ENCODE data around the gene PC.
A peak's percentile ranks its signal among the peaks of the same experiment; 100 is the strongest.
"Not testable (repeated sequence)": the region's sequence is repeated elsewhere in the genome, so short reads cannot be mapped to it uniquely, and the experiment has no call there.

Gene PC

DNA sequence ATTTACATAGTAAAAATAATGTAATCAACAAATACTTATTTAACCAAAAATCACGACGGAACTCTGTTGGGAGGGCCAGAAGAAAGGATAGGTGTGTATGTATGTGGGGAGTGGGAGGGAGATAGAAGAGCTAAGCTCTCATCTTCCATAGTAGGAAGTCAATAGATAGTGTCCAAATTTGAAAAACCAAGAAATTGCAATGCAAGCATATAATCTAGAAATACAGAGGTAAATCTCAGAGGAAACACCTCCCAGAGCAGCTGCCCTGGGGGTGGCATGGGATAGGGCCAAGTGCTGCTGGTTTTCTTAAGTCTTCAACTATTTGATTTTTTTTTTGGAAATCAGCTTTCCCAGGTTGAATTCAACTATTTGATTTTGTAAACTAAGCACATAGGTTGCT, 33.9 kb upstream of the PC start:
- Histone ChIP-seq H3K4me1 (ENCODE audit: insufficient read depth, low read length) (peaks cover 9% of the 10 kb centered on the region; the same call in 1 of the 2 replicates), H3K9me3 (ENCODE audit: insufficient read depth, low read depth, low read length) (no peaks in the 10 kb centered on the region), H3K4me3 (ENCODE audit: low read length) (no peak overlapping the region), H3K27me3 (ENCODE audit: insufficient read depth, low read length) (no peaks in the 10 kb centered on the region), H3K9ac (ENCODE audit: low read depth, low read length) (no peak overlapping the region), H3K36me3 (ENCODE audit: insufficient read depth, low read depth, low read length) (no peaks in the 10 kb centered on the region), H3K27ac (ENCODE audit: low read length) (no peak overlapping the region)

DNA sequence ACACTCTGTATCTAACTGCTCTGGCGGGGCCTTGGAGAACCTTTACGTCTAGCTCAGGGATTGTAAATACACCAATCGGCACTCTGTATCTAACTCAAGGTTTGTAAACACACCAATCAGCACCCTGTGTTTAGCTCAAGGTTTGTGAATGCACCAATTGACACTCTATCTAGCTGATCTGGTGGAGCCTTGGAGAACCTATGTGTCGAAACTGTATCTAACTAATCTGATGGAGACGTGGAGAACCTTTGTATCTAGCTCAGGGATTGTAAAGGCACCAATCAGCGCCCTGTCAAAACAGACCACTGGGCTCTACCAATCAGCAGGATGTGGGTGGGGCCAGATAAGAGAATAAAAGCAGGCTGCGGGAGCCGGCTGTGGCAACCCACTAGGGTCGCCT, 31.2 kb upstream of the PC start:
- H3K27ac ChIP-seq (ENCODE audit: low read length); H3K9me3 ChIP-seq (ENCODE audit: insufficient read depth, low read depth, low read length); H3K9ac ChIP-seq (ENCODE audit: low read depth, low read length); H3K36me3 ChIP-seq (ENCODE audit: insufficient read depth, low read depth, low read length); H3K4me3 ChIP-seq (ENCODE audit: low read length); H3K27me3 ChIP-seq (ENCODE audit: insufficient read depth, low read length): not testable (repeated sequence)
- H3K4me1 ChIP-seq (ENCODE audit: insufficient read depth, low read length), result peaks cover 10% of the 10 kb centered on the region; the same call in 1 of the 2 replicates

GRCh38 chr11:66988741-66989140, 30.6 kb upstream of the PC start:
- H3K27ac ChIP-seq (ENCODE audit: low read length); H3K36me3 ChIP-seq (ENCODE audit: insufficient read depth, low read depth, low read length); H3K9me3 ChIP-seq (ENCODE audit: insufficient read depth, low read depth, low read length); H3K4me3 ChIP-seq (ENCODE audit: low read length); H3K9ac ChIP-seq (ENCODE audit: low read depth, low read length); H3K27me3 ChIP-seq (ENCODE audit: insufficient read depth, low read length): not testable (repeated sequence)
- H3K4me1 ChIP-seq (ENCODE audit: insufficient read depth, low read length), result peaks cover 10% of the 10 kb centered on the region; the same call in 1 of the 2 replicates

GRCh38 chr11:66987924-66988637, 29.9 kb upstream of the PC start:
- no peaks in the 10 kb centered on the region for H3K27me3 ChIP-seq (ENCODE audit: insufficient read depth, low read length)
- H3K36me3 ChIP-seq (ENCODE audit: insufficient read depth, low read depth, low read length), result no peaks in the 10 kb centered on the region
- H3K9me3 ChIP-seq (ENCODE audit: insufficient read depth, low read depth, low read length), result no peaks in the 10 kb centered on the region
- H3K27ac ChIP-seq (ENCODE audit: low read length), result no peak overlapping the region
- H3K4me3 ChIP-seq (ENCODE audit: low read length), result no peak overlapping the region
- peaks cover 10% of the 10 kb centered on the region; the same call in 1 of the 2 replicates for H3K4me1 ChIP-seq (ENCODE audit: insufficient read depth, low read length)
- H3K9ac ChIP-seq (ENCODE audit: low read depth, low read length), result peak overlapping the region; percentile 25; the same call in 1 of the 2 replicates

DNA sequence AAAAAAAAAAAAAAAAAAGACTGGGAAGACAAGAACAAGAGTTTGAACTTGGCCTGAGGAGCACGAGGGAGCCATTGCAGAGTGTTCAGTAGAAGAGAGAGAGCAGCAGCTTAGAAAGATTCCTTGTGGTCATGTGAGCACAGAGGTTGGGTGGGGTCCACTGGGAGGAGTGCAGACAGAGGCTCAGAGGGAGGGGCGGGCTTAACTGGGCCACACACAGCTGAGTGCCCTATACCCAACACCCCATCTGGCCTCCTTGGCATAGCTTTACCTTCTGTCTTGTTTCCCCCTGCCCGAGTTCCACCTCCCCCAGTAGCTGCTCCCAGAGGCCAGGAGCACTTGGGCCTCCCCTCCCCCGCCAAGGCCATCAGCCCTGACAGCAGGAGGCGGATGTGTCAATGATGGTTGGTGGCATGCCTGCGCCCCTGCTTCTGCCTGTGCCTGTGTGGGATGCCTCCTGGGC, 29.0 kb upstream of the PC start:
- H3K27me3 ChIP-seq (ENCODE audit: insufficient read depth, low read length), result no peaks in the 10 kb centered on the region
- H3K4me3 ChIP-seq (ENCODE audit: low read length), result no peak overlapping the region
- H3K36me3 ChIP-seq (ENCODE audit: insufficient read depth, low read depth, low read length), result no peaks in the 10 kb centered on the region
- H3K9ac ChIP-seq (ENCODE audit: low read depth, low read length), result peak overlapping the region; percentile 25; the same call in 1 of the 2 replicates
- peaks cover 10% of the 10 kb centered on the region; the same call in 1 of the 2 replicates for H3K4me1 ChIP-seq (ENCODE audit: insufficient read depth, low read length)
- H3K27ac ChIP-seq (ENCODE audit: low read length), result no peak overlapping the region
- no peaks in the 10 kb centered on the region for H3K9me3 ChIP-seq (ENCODE audit: insufficient read depth, low read depth, low read length)

- H3K27ac ChIP-seq (ENCODE audit: low read length), result no peak overlapping the region
- H3K4me3 ChIP-seq (ENCODE audit: low read length), result no peak overlapping the region
- peaks cover 10% of the 10 kb centered on the region; the same call in 1 of the 2 replicates for H3K4me1 ChIP-seq (ENCODE audit: insufficient read depth, low read length)
- H3K27me3 ChIP-seq (ENCODE audit: insufficient read depth, low read length), result no peaks in the 10 kb centered on the region
- H3K9me3 ChIP-seq (ENCODE audit: insufficient read depth, low read depth, low read length), result no peaks in the 10 kb centered on the region
- H3K9ac ChIP-seq (ENCODE audit: low read depth, low read length), result no peak overlapping the region
- H3K36me3 ChIP-seq (ENCODE audit: insufficient read depth, low read depth, low read length), result no peaks in the 10 kb centered on the region
Observed at GRCh38 chr11:66986178-66986545, 28.0 kb upstream of the PC start.

- Histone ChIP-seq H3K4me3 (ENCODE audit: low read length) (no peak overlapping the region), H3K9me3 (ENCODE audit: insufficient read depth, low read depth, low read length) (no peaks in the 10 kb centered on the region), H3K36me3 (ENCODE audit: insufficient read depth, low read depth, low read length) (no peaks in the 10 kb centered on the region), H3K9ac (ENCODE audit: low read depth, low read length) (no peak overlapping the region), H3K27ac (ENCODE audit: low read length) (no peak overlapping the region), H3K27me3 (ENCODE audit: insufficient read depth, low read length) (no peaks in the 10 kb centered on the region), H3K4me1 (ENCODE audit: insufficient read depth, low read length) (peaks cover 10% of the 10 kb centered on the region; the same call in 1 of the 2 replicates)
Observed at GRCh38 chr11:66985508-66986177, 27.5 kb upstream of the PC start.

DNA sequence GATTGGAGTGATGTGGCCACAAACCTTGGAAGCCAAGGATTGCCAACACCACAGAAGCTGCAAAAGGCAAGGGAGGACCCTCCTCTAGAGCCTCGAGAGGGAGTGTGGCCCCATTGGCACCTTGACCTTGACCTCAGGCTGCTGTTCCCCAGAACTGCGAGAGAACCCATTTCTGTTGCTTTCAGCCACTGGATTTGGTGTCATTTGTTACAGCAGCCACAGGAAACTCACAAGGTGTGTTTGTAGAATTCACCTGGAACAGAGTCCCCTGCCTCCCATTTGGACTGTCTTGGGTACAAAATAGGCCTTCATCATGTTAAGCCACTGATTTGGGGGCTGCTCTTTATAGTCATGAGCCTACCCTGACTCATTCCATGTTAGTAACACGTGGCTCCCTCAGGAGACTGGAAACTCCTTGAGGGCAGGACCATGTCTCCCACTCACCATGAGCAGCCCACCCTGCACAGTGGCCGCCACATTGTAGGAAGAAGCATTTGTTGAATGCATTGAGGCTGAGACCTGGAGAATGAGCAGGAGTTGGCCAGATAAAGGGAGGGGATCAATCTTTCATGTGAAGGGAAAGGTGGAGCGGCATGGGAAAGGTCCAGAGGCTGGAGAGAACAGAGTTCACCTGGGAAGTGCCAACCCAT, 25.2 kb upstream of the PC start:
- no peak overlapping the region for H3K4me3 ChIP-seq (ENCODE audit: low read length)
- H3K36me3 ChIP-seq (ENCODE audit: insufficient read depth, low read depth, low read length), result no peaks in the 10 kb centered on the region
- peaks cover 7% of the 10 kb centered on the region; the same call in 1 of the 2 replicates for H3K9me3 ChIP-seq (ENCODE audit: insufficient read depth, low read depth, low read length)
- H3K9ac ChIP-seq (ENCODE audit: low read depth, low read length), result no peak overlapping the region
- H3K27me3 ChIP-seq (ENCODE audit: insufficient read depth, low read length), result no peaks in the 10 kb centered on the region
- H3K4me1 ChIP-seq (ENCODE audit: insufficient read depth, low read length), result peaks cover 10% of the 10 kb centered on the region; the same call in 1 of the 2 replicates
- no peak overlapping the region for H3K27ac ChIP-seq (ENCODE audit: low read length)

GRCh38 chr11:66981976-66982578, 23.9 kb upstream of the PC start:
- H3K9me3 ChIP-seq (ENCODE audit: insufficient read depth, low read depth, low read length), result peaks cover 7% of the 10 kb centered on the region; the same call in 1 of the 2 replicates
- peaks cover 2% of the 10 kb centered on the region; the same call in 1 of the 2 replicates for H3K4me1 ChIP-seq (ENCODE audit: insufficient read depth, low read length)
- no peak overlapping the region for H3K9ac ChIP-seq (ENCODE audit: low read depth, low read length)
- no peaks in the 10 kb centered on the region for H3K27me3 ChIP-seq (ENCODE audit: insufficient read depth, low read length)
- H3K4me3 ChIP-seq (ENCODE audit: low read length), result no peak overlapping the region
- H3K36me3 ChIP-seq (ENCODE audit: insufficient read depth, low read depth, low read length), result no peaks in the 10 kb centered on the region
- no peak overlapping the region for H3K27ac ChIP-seq (ENCODE audit: low read length)

GRCh38 chr11:66979336-66979980, 21.3 kb upstream of the PC start:
- H3K4me1 ChIP-seq (ENCODE audit: insufficient read depth, low read length), result no peaks in the 10 kb centered on the region
- H3K36me3 ChIP-seq (ENCODE audit: insufficient read depth, low read depth, low read length), result no peaks in the 10 kb centered on the region
- no peak overlapping the region for H3K4me3 ChIP-seq (ENCODE audit: low read length)
- no peak overlapping the region for H3K9ac ChIP-seq (ENCODE audit: low read depth, low read length)
- peaks cover 7% of the 10 kb centered on the region; the same call in 1 of the 2 replicates for H3K9me3 ChIP-seq (ENCODE audit: insufficient read depth, low read depth, low read length)
- H3K27me3 ChIP-seq (ENCODE audit: insufficient read depth, low read length), result no peaks in the 10 kb centered on the region
- no peak overlapping the region for H3K27ac ChIP-seq (ENCODE audit: low read length)

DNA sequence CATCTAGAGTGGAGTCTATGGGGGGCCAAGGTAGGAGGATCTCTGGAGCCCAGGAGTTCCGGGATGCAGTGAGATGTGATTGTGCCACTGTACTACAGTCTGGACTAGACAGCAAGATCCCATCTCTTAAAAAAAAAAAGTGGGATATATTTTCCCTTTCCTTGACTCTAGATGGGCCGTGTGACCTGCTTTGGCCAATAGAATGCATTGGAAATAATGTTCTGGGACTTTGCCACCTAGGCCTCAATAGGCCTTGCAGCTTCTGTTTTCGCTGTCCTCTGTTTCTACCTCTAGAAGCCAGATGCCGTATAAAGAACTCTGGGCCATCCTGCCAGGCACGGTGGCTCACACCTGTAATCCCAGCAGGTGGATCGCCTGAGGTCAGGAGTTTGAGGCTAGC, 20.5 kb upstream of the PC start:
- Histone ChIP-seq H3K36me3 (ENCODE audit: insufficient read depth, low read depth, low read length) (no peaks in the 10 kb centered on the region), H3K9me3 (ENCODE audit: insufficient read depth, low read depth, low read length) (peaks cover 7% of the 10 kb centered on the region; the same call in 1 of the 2 replicates), H3K27ac (ENCODE audit: low read length) (no peak overlapping the region), H3K27me3 (ENCODE audit: insufficient read depth, low read length) (no peaks in the 10 kb centered on the region), H3K4me3 (ENCODE audit: low read length) (no peak overlapping the region), H3K4me1 (ENCODE audit: insufficient read depth, low read length) (no peaks in the 10 kb centered on the region), H3K9ac (ENCODE audit: low read depth, low read length) (no peak overlapping the region)
